GM10248 (cell line): ENCODE measurements around the gene NOX3.

Experiments
- CTCF ChIA-PET: fragments of 300-600 bp; sonication (Branson Sonifier 250); formaldehyde crosslinking; extraction: SDS; loops from one replicate; lab custom pipeline; 2021; ENCODE audit warnings: antibody characterized with exemption; lab: Yijun Ruan, JAX
- POLR2A ChIA-PET: fragments of 350-650 bp; sonication (Branson Sonifier 250); formaldehyde crosslinking; extraction: SDS; loops from one replicate; lab custom pipeline; 2020; ENCODE audit warnings: antibody characterized with exemption; lab: Yijun Ruan, JAX
- DNase-seq: peaks from one replicate; pipeline ENCODE4 v3.0.0; 2012; ENCODE audit errors: extremely low spot score
- TF ChIP-seq, protein P1 (sequence below): IDR thresholded peaks from 2 replicates; pipeline ENCODE4 v1.5.1; 2012; ENCODE audit warnings: mild to moderate bottlenecking, low read depth; ENCODE audit errors: extremely low read depth, missing control alignments, control extremely low read depth

Gene NOX3

GRCh38 chr6:155487371-155488130, 31.9 kb upstream of the NOX3 start:
- TF ChIP-seq, protein P1, sequence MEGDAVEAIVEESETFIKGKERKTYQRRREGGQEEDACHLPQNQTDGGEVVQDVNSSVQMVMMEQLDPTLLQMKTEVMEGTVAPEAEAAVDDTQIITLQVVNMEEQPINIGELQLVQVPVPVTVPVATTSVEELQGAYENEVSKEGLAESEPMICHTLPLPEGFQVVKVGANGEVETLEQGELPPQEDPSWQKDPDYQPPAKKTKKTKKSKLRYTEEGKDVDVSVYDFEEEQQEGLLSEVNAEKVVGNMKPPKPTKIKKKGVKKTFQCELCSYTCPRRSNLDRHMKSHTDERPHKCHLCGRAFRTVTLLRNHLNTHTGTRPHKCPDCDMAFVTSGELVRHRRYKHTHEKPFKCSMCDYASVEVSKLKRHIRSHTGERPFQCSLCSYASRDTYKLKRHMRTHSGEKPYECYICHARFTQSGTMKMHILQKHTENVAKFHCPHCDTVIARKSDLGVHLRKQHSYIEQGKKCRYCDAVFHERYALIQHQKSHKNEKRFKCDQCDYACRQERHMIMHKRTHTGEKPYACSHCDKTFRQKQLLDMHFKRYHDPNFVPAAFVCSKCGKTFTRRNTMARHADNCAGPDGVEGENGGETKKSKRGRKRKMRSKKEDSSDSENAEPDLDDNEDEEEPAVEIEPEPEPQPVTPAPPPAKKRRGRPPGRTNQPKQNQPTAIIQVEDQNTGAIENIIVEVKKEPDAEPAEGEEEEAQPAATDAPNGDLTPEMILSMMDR, result no peak
- ChIA-PET POLR2A (no interaction called here), CTCF (interaction anchor here (1.1 to 1.6 kb wide), 3 partner anchors 10 to 16 kb away, joined by 3 to 4 read pairs (median 3); no protein-coding TSS in a partner anchor)
- DNase-seq, result no peak

DNA sequence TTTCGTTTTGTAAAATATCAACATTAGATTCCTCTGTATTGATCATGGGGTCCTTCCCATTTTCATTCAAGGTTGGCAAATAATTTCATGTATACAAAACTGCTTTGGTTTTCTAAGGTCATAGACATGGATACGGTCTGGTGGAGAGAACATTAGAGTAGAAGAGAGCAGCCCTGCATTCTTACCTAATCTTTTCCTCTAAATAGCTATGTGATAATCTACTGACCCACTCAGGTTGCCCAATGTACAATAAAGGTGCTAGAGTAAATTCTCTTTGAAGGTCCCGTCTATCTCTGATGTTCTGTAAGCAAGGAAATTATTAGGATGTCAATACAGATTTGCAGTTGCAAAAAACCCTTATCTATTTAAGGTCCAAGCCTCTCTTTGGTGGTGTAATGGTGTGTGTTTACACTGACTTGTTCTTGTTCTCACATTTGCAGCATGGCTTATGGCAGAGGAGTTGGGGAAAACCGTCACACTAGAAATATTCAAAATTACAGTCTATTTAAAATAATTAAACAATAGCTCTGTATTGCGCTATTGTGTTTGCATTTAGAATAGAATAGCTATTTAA, 31.2 kb upstream of the NOX3 start:
- no peak for DNase-seq
- TF ChIP-seq, protein P1, result no peak
- ChIA-PET POLR2A (no interaction called here), CTCF (interaction anchor here (1.1 kb wide), 1 partner anchor 9 kb away, joined by 3 read pairs; no protein-coding TSS in a partner anchor)

DNA sequence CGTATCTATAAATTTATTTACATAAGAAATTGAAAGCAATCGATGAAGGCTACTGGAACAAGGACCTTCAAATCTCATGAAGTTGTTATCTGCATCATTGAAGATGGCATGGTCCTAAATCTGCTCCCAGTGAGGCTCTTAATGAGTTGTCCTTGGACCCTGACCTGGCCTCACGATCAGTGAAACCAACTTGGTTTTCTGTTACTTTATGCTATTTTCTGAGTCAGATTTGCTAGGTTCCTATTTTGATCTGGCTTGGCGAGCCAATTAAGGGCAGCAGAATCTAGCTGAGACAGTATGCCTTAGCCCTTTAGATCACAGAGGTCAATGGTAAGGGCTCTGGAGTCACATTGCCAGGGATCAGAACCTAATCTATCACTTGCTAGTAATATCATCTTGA, 30.1 kb upstream of the NOX3 start:
- no peak for DNase-seq
- TF ChIP-seq, protein P1, result no peak
- CTCF ChIA-PET, result no interaction called here
- POLR2A ChIA-PET, result no interaction called here

- DNase-seq, result no peak
- TF ChIP-seq, protein P1, result no peak
- CTCF ChIA-PET, result interaction anchor here (1.3 kb wide), 1 partner anchor 14 kb away, joined by 7 read pairs; no protein-coding TSS in a partner anchor
- POLR2A ChIA-PET, result no interaction called here
Measured at GRCh38 chr6:155483858-155484257, 28.2 kb upstream of the NOX3 start.

- TF ChIP-seq, protein P1, result no peak
- POLR2A ChIA-PET, result no interaction called here
- CTCF ChIA-PET, result interaction anchor here (1.6 to 2.6 kb wide), 2 partner anchors 9 to 16 kb away, joined by 3 to 6 read pairs; no protein-coding TSS in a partner anchor
- no peak for DNase-seq
Measured at GRCh38 chr6:155481215-155481614, 25.6 kb upstream of the NOX3 start.

GRCh38 chr6:155473741-155474140, 18.1 kb upstream of the NOX3 start:
- DNase-seq, result no peak
- TF ChIP-seq, protein P1, result no peak
- CTCF ChIA-PET, result no interaction called here
- POLR2A ChIA-PET, result no interaction called here
